OCI-LY1 (cell line): ENCODE measurements around the gene SLC26A8.

ENCODE experiments used
- CTCF ChIP-seq: fragments of 200-600 bp; sonication (generic), shearing (Covaris generic); IDR thresholded peaks from 2 replicates; pipeline ENCODE4 v1.5.1; 2017; ENCODE audit warnings: mild to moderate bottlenecking, antibody characterized with exemption, low read length, moderate library complexity, mixed read lengths
- EZH2 ChIP-seq: fragments of 200-600 bp; sonication (generic), shearing (Covaris generic); IDR thresholded peaks from 2 replicates; pipeline ENCODE4 v1.8.0; 2017; ENCODE audit warnings: borderline replicate concordance, mixed run types, mild to moderate bottlenecking, antibody characterized with exemption, low read length, moderate library complexity, mixed read lengths

- no peak for TF ChIP-seq EZH2
- TF ChIP-seq CTCF, result no peak
Observed at GRCh38 chr6:36015666-36016065, 8.8 kb downstream of the SLC26A8 start.
